Stimulated activated CD8-positive, alpha-beta memory T cell treated with anti-CD3 and anti-CD28 coated beads, Interleukin-15, amount 100 ng/mL, for 48 hours (primary cell): ENCODE data around the gene MPHOSPH8.
"Not testable (repeated sequence)": the region's sequence is repeated elsewhere in the genome, so short reads cannot be mapped to it uniquely, and the experiment has no call there.

Experiments
- DNase-seq, 2 donors: peaks; one replicate each; pipeline ENCODE4 v3.0.0-alpha.2; 2020; ENCODE audit warnings: low read depth in 2 of 2

The MPHOSPH8 gene

GRCh38 chr13:19634256-19634740 lies 839 bp downstream of the MPHOSPH8 start:
- no peak for DNase-seq

GRCh38 chr13:19635926-19636325 lies 2.5 kb downstream of the MPHOSPH8 start:
- DNase-seq = not testable (repeated sequence)

- DNase-seq = no peak
These were observed 10.2 kb downstream of the MPHOSPH8 start for GRCh38 chr13:19643652-19644051.

GRCh38 chr13:19645000-19645399 lies 11.5 kb downstream of the MPHOSPH8 start:
- no peak for DNase-seq

- no peak for DNase-seq
These were observed 12.6 kb downstream of the MPHOSPH8 start for GRCh38 chr13:19646063-19646462.

GRCh38 chr13:19650742-19651141 lies 17.3 kb downstream of the MPHOSPH8 start:
- no peak for DNase-seq

GRCh38 chr13:19657872-19658591 lies 24.6 kb downstream of the MPHOSPH8 start:
- no peak for DNase-seq

GRCh38 chr13:19658831-19659230 lies 25.4 kb downstream of the MPHOSPH8 start:
- DNase-seq = no peak

GRCh38 chr13:19661126-19661525 lies 27.7 kb downstream of the MPHOSPH8 start:
- DNase-seq = no peak

- DNase-seq = no peak
These were observed 28.1 kb downstream of the MPHOSPH8 start for GRCh38 chr13:19661561-19661960.

GRCh38 chr13:19663416-19663979 lies 30.0 kb downstream of the MPHOSPH8 start:
- DNase-seq = no peak

- no peak for DNase-seq
These were observed 31.2 kb downstream of the MPHOSPH8 start for GRCh38 chr13:19664481-19665230.

GRCh38 chr13:19665427-19665859 lies 32.0 kb downstream of the MPHOSPH8 start:
- no peak for DNase-seq

- DNase-seq = no peak
These were observed 35.3 kb downstream of the MPHOSPH8 start for GRCh38 chr13:19668778-19669177.

GRCh38 chr13:19670147-19670546 lies 36.7 kb downstream of the MPHOSPH8 start:
- no peak for DNase-seq

GRCh38 chr13:19672990-19673389 lies 39.5 kb downstream of the MPHOSPH8 start:
- no peak for DNase-seq

GRCh38 chr13:19673473-19674430 lies 40.3 kb downstream of the MPHOSPH8 start:
- no peak for DNase-seq

GRCh38 chr13:19674898-19675297 lies 41.4 kb downstream of the MPHOSPH8 start:
- DNase-seq = no peak

- no peak for DNase-seq
These were observed 42.7 kb downstream of the MPHOSPH8 start for GRCh38 chr13:19676168-19676567.

GRCh38 chr13:19680751-19681150 lies 47.3 kb downstream of the MPHOSPH8 start:
- DNase-seq = no peak

- no peak for DNase-seq
These were observed 48.1 kb downstream of the MPHOSPH8 start for GRCh38 chr13:19681517-19681916.

GRCh38 chr13:19685034-19685433 lies 51.6 kb downstream of the MPHOSPH8 start:
- DNase-seq = no peak
